ENCODE results near the gene ASTN2.

DNA sequence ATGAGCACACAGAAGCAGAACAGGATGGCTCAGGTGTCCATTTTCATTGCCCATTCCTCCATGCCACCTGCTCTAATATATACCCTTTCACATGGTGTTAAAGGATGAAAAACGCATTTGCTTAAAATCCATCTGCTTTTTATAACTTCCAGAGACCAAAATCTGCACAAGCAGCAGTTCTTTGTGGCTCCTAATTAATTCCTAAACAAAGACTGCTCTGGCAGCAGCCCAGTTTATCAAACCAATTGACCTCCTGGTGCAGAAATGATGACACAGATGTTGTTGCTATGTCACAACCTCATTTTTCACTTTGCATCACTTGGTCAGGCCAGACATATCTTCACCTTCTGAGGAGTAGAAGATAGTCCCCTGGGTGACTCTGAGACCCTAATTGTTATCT is 141.2 kb downstream of the ASTN2 start:
- TF ChIP-seq PHF8 (IDR thresholded peaks at IDR 0.05; ENCODE audit: borderline replicate concordance, low read depth) (no peak), RFX5 (IDR thresholded peaks at IDR 0.05) (no peak), POLR2AphosphoS2 (conservative IDR thresholded peaks at IDR 0.05; ENCODE audit: low read length) (no peak), EP300 (IDR thresholded peaks at IDR 0.05) (no peak), ZNF302 (CRISPR knock-in tag; IDR thresholded peaks at IDR 0.05) (no peak), CEBPB (IDR thresholded peaks at IDR 0.05) (no peak)
- TF ChIP-seq, protein P1, sequence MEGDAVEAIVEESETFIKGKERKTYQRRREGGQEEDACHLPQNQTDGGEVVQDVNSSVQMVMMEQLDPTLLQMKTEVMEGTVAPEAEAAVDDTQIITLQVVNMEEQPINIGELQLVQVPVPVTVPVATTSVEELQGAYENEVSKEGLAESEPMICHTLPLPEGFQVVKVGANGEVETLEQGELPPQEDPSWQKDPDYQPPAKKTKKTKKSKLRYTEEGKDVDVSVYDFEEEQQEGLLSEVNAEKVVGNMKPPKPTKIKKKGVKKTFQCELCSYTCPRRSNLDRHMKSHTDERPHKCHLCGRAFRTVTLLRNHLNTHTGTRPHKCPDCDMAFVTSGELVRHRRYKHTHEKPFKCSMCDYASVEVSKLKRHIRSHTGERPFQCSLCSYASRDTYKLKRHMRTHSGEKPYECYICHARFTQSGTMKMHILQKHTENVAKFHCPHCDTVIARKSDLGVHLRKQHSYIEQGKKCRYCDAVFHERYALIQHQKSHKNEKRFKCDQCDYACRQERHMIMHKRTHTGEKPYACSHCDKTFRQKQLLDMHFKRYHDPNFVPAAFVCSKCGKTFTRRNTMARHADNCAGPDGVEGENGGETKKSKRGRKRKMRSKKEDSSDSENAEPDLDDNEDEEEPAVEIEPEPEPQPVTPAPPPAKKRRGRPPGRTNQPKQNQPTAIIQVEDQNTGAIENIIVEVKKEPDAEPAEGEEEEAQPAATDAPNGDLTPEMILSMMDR (IDR thresholded peaks at IDR 0.05) = no peak
- TF ChIP-seq, protein P2, sequence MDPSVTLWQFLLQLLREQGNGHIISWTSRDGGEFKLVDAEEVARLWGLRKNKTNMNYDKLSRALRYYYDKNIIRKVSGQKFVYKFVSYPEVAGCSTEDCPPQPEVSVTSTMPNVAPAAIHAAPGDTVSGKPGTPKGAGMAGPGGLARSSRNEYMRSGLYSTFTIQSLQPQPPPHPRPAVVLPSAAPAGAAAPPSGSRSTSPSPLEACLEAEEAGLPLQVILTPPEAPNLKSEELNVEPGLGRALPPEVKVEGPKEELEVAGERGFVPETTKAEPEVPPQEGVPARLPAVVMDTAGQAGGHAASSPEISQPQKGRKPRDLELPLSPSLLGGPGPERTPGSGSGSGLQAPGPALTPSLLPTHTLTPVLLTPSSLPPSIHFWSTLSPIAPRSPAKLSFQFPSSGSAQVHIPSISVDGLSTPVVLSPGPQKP (IDR thresholded peaks at IDR 0.05; ENCODE audit: low read depth, low read length) = no peak
- TF ChIP-seq, protein P3, sequence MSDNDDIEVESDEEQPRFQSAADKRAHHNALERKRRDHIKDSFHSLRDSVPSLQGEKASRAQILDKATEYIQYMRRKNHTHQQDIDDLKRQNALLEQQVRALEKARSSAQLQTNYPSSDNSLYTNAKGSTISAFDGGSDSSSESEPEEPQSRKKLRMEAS (IDR thresholded peaks at IDR 0.05) = no peak
